HFF-Myc (cell line): ENCODE measurements around the gene TROAP.

ENCODE experiments used
- DNase-seq: peaks from one replicate; pipeline ENCODE4 v3.0.0-alpha.2; 2011; ENCODE audit warnings: low read depth; ENCODE audit errors: extremely low read depth
- H3K4me3 ChIP-seq: replicated peaks from 2 replicates; pipeline ENCODE4 v1.5.1; 2011; ENCODE audit warnings: low read depth, mild to moderate bottlenecking, control low read depth, low read length
- CTCF ChIP-seq: IDR thresholded peaks from 2 replicates; pipeline ENCODE4 v1.5.1; 2012; ENCODE audit warnings: mild to moderate bottlenecking, low read depth, low read length, control low read depth; ENCODE audit errors: missing control alignments

The TROAP gene

DNA sequence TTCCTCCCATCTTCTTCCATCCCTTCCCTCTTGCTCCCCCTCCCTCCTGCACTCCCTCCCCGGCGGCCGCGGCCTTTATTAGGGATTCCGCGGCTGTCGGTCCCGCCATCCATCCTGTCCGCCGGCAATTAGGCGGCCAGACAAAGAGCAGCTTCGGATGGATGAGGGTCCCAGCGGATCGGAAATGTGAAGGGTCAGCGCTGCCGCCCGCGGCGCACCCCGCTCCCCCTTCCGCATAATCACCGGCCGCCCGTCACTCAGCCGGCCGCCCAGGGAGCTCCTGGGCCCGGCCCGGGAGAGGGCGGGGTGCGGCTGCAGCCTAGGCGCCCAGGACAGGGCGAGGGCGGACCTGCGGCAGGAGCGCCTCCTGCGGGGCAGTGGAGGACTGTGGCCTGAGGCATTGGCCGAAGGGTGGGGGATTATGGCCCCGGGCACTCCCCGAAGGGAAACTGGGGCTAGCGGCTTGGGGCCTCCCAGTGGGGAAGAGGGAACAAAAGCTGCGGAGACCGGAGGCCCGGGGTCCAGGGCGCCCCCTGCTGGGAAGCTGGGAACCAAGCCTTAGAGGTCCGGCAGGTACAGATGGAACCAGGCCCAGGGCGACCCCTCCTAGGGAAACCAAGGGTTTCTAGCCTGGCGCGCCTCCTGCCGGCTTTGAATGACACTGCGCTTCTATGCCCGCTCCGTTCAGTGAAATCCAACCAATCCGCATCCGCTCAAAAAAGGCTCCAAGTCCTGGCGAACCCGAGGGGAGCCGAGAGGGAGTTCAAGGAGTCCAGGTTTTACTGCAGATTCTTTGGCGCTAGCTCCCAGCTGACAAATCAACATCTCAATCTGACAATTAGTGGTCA lies 19.2 kb downstream of the TROAP start:
- TF ChIP-seq CTCF: peak; percentile 81
- peak overlapping the region; percentile 29 for H3K4me3 ChIP-seq
- DNase-seq: no peak

DNA sequence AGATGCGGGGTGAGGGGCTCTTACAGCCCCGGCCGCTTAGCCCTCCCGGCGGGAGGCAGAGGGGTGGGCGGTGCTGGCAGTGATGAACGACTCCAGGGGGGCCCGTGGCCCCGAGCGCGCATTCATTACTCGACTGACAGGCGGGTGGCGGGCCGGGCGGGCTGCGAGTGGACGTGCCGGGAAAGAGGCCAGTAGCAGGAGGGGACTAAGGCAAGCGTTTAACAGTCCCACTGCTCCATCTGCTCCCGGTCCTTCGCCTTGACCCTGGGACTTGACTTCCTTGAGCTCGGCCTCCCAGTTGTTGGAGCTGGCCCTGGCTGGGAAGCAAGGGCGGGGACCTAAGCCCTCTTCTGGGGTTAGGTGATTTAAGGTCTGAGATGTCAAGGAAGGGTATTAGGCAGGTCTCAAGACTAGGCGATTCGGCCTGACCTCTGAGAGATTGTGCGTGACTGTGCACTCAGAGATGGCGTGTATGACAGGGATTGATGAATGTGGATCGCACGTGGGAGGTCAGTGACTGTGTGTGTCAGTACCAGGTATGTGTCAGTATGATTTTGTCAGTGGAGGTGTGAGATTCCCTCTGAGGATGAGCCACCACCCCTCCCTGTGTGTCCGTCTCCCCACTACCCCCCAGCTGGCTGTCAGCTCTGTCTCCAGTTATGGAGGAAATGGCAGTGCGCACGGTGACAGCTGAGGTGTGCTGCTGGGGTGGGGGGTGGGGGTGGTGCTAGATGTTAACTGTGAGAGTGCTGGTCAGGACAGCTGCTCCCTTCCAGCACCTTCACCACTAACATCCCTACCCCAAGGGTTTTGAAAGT lies 20.1 kb downstream of the TROAP start:
- H3K4me3 ChIP-seq: peak overlapping the region; percentile 4; the same call in 1 of the 2 replicates
- DNase-seq: no peak
- no peak for TF ChIP-seq CTCF

DNA sequence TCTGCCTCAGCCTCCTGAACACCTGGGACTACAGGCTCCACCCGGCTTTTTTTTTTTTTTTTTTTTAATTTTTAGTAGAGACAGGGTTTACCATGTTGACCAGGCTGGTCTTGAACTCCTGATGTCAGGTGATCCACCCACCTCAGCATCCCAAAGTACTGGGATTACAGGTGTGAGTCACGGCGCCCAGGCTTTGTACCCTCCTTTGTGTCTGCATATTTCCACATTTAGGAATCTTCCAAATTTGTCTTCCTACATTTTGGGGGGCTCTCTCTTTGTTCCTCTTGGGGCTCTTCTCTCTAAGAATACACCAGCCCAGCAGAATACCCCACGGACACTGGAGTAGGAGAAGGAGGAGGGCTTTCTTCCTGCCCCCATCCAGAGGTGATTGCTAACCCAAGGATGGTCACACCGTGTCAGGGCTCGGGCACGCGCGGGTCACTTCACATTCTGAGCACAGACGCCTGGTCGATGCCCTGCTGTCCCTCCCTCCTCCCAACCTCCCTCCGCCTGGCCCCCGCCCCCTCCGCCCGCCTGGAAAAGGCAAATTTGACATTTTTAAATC lies 21.5 kb downstream of the TROAP start:
- no peak overlapping the region for H3K4me3 ChIP-seq
- TF ChIP-seq CTCF: no peak
- DNase-seq: no peak

DNA sequence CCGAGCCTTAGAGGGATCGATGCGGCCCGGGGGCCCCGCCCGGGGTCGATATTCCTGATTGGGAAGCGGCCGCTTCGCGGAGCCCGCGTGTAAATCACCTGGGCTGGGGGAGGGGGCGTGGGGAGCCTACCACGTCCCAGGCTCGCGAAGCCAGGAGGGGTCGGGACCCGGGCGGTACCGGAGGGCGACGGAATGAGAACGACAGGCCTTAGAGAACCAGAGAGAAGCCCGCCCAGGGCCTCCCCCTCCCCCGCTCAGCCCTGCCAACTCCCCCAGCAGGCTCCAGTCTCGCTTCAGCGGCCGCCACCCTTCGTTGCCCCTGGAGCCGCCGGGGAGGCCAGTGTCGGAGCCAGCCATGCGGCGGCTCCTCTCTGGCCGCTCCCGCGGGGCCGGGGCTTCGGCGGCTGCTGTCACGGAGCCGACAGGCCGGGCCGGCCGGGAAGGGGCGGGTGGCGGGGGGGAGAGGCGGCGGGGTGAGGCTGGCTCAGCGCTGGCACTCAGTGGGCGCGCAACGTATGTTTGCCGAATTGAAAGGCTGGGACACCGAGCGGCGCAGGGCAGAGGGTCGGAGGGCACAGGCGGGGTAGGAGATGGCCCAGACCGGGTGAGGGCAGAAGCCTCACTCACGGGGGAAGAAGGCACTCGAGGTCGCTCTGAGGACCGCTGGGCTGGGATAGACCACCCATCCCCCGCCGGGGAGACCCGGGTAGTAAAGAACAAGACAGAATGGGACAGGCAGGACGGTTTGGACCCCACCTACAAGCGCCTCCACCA lies 22.2 kb downstream of the TROAP start:
- TF ChIP-seq CTCF: no peak
- DNase-seq: no peak
- peak overlapping the region; percentile 23 for H3K4me3 ChIP-seq

- no peak for DNase-seq
- no peak for TF ChIP-seq CTCF
- H3K4me3 ChIP-seq: peak overlapping the region; percentile 23
These were observed 23.0 kb downstream of the TROAP start for GRCh38 chr12:49345825-49346658.
